WI38 (cell line): ENCODE results near the gene SEMA5A.
A peak's percentile ranks its signal among the peaks of the same experiment; 100 is the strongest.

ENCODE experiments used
- H3K4me3 ChIP-seq: 2 replicates; pipeline ENCODE4 v1.5.1; 2011; ENCODE audit warnings: low read depth, mild to moderate bottlenecking, control low read depth, low read length
- CTCF ChIP-seq: IDR thresholded peaks from 2 replicates; pipeline ENCODE4 v1.5.1; 2012; ENCODE audit warnings: low read depth, mild to moderate bottlenecking, control low read depth, low read length

The SEMA5A gene

GRCh38 chr5:9343146-9343850 lies 202.6 kb downstream of the SEMA5A start:
- no peak overlapping the region for H3K4me3 ChIP-seq
- TF ChIP-seq CTCF: no peak

- H3K4me3 ChIP-seq: no peak overlapping the region
- no peak for TF ChIP-seq CTCF
Measured at GRCh38 chr5:9342161-9342787, 203.6 kb downstream of the SEMA5A start.

- TF ChIP-seq CTCF: no peak
- no peak overlapping the region for H3K4me3 ChIP-seq
Measured at GRCh38 chr5:9340085-9340484, 205.8 kb downstream of the SEMA5A start.

- H3K4me3 ChIP-seq: no peak overlapping the region
- TF ChIP-seq CTCF: peak; percentile 66
Measured at GRCh38 chr5:9339206-9339818, 206.6 kb downstream of the SEMA5A start.

- no peak for TF ChIP-seq CTCF
- H3K4me3 ChIP-seq: no peak overlapping the region
Measured at GRCh38 chr5:9338796-9339195, 207.1 kb downstream of the SEMA5A start.

GRCh38 chr5:9337928-9338595 lies 207.8 kb downstream of the SEMA5A start:
- TF ChIP-seq CTCF: no peak
- no peak overlapping the region for H3K4me3 ChIP-seq
